NCI-H748 (cell line): Measurements from ENCODE around the gene CHAF1A.

Source experiments
- DNase-seq: peaks from one replicate; lab custom pipeline; 2025; ENCODE audit not compliant: unreplicated experiment; lab: John Stamatoyannopoulos, UW

Gene CHAF1A

DNA sequence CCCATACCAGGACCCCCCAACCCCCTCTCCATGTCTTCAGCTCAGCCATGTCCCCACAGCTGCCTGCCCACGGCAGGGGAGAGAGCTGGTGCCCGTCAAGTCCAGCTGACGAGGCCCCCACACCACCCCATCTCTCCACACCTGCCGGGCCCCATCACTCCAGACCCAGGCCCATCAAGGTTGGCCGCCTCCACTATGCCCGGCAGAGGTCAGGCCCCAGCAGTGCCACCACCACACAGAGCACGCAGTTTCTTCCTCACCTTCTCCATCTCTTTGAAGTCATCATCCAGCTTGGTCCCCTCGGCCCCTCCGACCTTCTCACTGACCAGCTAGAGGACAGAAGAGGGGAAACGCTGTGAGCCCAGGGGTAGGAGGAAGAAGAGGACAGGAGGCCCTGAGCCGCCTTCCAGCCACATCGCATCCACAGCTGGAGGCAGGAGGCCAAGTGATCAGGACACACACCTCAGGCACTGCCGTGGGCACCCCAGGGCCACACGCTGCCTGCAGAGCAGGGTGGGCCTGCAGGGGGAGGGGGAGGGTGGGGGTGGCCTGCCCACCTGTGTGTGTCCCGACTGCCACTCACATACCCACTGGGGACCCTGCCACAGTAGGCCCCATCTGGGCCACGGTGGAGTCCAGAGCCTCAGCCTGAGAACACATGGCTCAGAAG is 35.6 kb upstream of the CHAF1A start:
- DNase-seq, result no peak

DNA sequence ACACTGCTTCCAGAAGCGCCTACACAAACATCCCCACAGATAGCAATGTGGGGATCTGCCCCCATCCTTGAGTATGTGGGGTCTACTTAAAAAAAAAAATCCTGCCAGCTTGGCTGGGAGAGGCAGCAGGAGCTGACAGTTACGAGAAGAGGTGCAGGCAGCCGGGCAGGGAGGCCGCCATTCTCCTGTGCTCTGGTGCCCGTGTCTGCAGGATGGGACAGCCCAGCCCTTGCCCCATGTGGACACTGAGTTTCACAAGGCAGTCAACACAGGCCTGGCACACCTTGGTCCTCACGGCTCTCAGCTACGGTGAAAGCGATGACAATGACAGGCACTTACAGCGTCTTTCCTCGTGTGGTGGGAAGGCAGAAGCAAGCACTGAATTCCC is 35.1 kb upstream of the CHAF1A start:
- no peak for DNase-seq

DNA sequence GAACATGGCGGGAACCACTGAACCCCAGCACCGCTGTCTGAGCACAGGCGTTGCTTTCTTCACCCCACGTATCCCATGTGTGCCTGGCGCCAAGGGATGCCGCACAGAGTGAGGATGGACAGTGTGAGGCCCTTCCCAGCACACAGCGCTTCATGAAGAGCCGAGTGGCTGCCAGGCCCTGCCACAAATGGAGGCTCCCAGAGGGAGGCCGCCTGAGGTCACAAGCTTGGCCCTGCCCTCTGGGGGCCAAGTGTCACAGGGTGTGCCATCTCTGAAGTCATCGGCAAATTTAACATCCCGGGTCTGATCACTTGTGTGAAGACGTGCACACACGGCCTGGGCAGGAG is 34.7 kb upstream of the CHAF1A start:
- DNase-seq, result no peak

DNA sequence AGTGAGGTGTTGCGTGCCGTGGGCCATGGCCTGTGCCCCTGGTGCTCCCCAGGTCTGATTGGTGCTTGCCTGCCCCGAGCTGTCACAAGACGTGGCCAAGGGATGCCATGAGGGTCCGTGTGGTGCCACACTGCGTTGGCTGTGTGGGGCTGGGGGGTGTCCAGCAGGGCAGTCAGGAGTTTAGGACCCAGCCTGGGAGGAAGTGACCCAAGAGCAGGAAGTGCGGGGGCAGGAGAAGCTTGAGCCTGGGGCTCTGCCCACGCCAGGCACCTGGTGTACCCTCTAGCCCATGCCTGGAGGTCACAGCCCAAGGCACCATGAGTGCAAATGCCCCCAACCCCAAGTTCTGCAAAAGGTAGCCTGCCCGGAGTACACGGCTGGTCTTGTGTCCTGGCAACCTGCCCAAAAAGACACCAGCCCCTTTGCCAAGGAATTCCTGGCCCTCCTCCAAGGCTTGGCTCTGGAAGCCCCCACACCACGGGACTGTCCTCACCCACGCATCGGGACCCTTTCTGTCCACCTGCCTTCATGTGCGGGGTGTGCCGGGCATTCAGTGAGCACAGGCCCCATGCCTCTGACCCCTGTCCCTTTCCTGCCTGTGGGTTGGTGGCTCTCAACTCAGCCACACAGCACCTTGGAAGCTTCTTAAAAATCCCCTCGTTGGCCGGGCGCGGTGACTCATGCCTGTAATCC is 34.2 kb upstream of the CHAF1A start:
- DNase-seq, result no peak

DNA sequence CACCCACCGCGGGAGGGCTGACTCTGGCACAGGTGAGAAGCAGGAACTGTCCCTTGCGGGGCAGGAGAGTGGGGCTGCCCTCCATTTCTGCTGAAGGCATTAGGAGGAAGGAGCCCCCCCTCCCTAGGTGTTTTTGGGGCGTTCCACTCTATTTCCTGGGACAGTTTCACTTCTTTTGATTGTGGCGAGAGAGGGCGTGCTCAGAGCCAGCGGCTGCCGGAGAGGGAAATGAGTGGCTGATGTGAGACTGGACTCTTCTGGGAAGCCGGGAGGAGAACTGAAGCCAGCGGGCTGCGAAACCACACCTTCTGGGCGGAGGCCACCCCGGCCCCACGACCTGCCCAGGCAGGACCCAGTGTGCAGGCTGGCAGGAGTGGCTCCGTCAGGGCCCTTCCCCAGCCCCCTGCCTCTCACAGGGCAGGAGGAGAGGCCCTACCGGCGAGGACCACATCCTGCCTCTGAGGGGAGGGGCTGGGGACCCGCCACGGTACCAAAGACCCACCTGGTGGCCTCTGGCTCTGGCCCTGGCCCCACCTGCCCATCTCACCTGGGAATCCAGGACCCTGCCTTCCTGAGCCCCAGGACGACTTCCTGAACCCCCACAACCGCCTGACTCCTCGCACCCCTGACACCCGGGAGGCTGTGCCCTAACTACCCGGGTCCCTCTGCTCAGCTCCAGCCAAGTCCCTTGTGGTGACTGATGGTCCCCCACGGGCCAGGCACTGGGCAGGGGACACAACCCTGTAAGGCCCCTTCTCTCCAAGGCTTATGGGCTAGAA is 33.1 kb upstream of the CHAF1A start:
- no peak for DNase-seq

DNA sequence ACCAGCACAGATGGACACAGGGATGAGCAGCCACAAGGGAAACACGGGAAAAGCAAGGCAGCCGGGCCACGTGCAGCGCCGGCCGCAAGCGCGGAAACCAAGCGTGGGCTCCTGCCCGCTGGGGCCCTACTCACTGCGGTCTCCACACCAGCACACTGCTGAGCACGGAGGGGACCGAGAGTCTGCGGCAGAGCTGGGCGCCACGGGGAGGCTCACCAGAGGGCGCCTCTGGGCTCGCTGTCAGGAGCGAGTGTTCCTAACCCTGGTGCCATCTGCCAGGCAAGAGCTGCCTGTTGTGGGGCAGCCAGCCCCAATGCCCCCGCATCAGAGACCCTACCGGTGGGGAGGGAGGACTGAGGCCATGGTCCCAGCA is 32.6 kb upstream of the CHAF1A start:
- DNase-seq, result no peak

DNA sequence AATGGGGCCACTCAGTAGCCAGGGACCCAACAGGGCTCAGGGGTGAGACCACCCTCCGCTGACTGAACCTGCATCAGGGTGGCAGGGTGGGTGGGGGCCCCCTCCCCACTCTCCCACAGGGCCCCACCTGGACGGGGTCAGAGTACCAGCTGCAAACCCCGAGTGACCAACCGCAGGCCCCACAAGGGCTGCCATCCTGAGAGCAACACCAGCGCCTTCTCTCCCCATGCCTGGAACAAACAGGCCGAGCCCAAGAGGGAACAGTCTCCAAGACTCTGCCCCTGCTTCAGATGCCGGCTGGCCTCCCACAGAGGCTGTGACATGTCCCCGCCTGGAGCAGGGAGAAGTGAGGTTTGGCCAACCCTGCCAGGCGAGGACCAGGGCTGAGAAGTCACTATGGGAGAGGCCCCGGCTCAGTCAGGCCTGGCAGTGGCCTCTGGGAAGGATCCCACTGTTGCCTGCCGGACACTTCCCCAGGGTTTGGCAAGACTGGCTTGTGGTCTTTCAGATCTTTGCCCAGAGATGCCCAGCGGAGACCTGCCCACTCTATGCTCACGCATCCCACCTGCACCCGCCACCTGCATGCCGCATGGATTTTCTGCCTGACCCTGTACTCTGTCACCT is 31.9 kb upstream of the CHAF1A start:
- no peak for DNase-seq

DNA sequence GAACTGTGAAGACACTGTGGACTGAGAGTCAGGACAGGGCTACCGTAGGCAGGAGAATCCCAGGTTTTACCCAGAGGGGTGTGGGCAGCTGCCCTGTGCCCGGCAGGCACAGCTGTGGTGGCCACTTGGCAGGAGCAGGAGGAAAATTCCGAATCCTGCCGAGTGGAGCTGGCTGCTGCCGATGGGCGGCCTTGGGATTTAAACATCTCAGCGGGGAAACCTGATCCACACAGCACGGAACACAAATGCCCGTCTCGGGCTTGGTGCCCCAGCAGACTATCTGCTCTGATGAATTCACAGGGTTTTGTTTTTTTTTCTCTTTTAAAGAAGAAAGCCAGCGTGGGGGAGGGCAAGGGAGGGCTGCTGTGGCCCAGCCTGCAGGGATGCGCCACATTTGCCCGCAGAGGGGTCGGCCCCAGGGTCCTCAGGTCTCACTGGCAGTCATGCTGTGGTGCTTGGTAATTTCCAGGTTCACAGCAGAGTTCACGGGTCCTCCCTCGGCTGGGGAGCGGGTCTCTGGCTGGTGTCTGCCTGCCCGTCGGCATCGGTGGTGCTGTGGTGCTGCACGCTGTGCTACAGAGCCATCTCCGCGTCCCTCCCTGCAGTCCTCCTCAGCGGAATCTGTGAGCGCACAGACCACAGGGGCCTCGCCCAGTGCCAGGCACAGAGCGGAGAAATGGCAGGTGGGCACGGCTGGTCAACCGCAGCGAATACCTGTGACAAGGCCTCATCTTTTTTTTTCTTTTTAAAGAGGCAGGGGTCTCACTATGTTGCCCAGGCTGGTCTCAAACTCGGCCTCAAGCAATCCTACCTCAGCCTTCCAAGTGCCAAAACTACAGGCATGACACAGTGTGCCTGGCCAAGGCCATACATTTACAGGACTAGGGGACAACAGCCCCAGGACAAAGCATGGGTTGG is 30.9 kb upstream of the CHAF1A start:
- no peak for DNase-seq

DNA sequence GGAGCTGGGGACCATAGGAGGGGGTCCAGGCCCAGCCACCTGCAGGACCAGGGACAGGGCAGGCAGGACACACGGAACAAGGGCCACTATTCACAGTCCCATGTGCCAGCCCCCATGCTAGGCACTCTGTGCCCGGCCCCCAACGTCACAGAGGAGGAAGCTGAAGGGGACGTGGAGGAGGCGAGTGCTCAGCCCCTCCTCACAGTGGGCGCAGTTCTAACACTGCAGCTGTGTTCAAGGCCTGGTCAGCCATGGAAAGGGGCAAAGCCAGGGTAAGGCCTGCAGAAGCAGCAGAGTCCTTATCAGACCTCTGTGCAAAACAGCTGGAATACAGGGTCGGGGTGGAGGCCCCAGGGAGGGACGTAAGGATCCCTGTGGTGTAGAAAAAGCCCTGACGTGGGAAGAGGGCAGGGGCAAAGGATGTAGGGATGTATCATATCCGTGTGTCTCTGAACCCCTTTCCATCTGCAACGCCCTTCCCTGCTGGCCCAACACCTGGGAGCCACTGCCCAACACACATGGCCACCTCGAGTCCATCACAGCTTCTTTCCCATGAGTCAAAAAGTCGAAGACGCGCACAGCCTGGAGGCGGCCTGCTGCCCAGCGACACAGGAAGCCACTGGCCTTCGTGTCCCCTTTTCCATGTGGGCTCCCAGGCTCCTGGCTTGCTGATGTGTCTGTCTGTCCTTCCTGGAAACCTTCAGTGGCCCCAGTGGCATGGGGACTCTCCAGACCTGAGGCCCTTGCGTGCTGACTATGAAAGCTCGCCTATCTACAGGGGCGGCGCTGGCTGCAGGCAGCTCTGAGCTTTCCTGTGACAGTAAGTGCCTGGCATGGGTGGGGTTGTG is 30.1 kb upstream of the CHAF1A start:
- no peak for DNase-seq

DNA sequence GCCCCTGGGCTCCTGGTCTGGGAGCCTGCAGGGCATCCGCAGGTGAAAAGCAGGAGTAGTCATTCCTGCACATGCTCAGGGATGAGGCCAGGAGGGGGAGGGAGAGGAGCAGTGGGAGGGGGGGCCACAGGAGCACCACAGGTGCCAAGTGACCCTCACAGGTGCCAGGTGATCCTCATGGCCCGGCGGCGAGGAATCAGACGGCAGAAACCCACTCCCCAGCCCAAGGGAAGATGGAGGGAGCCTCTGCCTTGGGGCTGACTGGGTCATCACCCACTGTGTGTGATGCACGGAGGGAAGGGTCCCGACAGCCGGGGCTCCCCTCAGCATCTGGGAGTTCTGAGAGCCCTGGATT is 29.4 kb upstream of the CHAF1A start:
- no peak for DNase-seq

DNA sequence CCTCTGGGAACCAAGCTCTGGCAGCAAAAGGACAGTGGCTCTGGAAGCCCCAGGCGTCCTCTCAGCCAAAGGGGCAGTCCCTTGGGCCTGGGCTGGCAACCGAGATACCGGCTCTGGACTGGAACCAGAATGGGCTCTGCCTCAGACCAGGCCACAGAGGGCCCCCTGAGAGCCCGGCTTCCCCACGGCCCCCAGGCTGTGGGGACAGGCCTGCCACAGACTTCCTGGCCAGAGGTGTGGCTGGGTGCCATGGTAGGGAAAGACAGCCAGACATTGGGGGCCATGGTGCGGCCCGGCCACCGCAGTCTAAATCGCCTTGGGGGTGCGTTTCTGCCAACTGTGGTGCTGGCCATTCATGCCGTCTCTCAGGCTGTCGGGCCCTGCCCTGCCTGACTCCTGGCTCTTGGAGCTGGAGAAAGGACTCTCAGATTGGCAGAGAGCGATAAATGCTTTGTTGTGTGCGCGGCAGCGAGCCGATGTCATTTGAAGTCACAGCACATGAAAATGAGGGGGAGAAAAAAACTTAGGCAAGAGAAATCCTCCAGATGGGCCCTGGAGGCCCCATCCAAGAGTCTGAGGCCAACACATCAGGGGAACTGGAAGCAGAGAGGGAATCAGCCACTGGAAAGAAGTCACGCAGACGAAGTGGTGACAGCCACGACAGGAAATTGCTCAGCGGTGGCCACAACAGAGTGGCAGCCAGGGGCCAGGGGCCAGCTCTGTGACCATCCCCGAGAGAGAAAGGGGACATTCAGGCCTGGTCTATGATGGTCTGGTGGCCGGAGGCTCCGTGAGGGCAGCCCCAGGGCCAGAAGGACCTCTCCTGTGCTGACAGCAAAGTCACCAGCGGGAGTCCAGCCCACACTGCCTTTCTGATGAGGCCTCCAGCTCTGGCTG is 28.6 kb upstream of the CHAF1A start:
- no peak for DNase-seq

DNA sequence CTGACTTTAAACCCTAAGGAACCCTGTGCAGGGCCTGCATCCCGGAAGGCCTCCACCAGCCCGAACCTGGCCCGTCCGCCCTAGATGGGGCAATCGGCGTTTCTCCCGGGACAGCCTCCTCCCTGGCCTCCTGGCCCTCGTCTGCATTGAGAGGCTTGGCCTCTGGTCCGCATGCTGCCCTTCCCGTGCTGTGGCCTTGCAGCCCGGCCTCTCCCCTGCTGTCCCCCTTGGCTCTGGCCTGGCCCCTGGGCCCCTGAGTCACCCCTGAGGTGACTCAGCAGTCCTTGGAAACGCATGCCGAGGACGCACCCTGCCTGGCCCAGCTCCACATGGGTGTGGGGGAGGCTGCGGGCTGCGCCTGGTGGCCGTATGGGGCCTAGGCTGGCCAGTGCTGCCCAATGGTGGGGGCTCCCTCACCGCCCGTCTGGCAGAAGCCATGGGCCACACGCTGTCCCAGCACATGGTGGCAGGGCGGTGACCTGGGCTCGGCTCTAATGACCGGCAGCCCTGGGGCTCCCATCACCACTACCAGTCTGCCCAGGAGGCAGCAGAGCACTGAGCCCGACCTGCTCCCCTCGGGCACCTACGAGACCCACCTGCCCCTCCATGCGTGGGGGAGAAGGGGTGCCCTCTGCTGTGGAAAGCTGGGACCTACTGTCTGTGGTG is 27.8 kb upstream of the CHAF1A start:
- DNase-seq, result no peak

DNA sequence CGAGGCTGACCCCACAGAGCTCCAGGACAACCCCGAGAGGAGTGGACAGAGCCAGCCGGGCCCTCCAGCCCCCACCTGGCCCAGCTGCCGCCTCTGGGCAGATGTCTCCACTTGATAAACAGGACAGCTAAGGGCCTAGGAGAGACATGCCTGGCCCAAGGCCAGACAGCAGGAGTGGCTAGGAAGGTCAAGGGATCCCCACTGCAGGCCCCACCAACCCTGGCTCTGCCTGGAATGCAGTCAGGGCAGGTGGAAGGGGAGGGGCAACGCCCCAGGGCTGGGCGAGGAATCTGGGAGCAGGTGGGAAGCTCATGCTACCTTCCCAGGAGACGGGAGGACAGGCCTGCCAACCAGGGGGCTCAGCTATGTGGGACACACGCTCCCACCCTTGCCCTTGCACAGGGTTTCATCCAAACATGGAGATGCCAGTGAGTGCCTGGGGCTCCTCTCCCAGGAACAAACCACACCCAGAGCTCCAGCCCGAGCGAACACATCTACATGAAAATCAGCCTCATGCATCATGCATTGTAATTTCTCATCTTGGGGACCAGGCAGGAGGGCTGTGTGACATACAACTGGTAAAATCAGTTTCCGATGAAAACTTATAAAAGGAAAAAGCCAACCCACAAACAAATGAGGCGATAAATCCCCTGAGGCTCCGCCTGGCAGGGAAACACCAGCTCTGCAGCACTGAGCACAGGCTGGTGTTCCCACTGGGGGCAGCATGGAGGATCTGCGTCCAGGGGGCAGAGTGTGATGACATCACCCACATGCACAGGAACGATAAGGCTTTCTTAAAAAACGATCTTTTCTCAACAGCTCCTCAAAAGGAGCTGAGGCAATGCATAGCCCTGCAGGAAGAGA is 27.0 kb upstream of the CHAF1A start:
- no peak for DNase-seq

DNA sequence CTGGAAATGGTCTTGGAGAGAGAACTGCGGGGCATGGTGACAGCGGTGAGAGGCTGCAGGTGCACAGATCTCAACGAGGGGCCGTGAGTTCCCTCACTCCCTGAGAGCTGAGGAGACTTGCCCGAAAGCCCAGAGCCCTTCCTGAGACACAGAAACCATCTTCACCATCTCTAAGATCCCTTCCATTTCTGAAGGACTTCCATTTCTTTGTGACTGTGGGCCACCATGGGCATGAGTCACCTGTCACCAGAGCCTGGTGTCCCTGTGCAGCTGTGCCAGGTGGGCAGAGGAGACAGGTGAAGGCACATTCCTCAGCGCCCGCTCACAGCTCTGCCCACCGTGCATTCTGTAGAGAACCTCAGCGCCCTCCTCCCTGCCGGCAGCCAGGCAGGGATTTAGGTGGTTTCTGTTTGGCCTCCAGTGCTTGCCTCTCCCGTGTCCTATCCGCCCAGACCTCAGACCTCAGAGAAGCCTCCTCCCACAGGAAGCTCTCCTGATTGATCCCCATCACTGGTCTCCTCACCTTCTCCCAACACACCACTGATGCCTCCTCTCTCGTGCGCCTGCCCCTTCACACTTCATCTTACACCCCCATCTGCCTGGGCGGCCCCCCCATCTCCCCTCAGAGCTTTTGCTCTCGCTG is 26.3 kb upstream of the CHAF1A start:
- DNase-seq, result no peak

DNA sequence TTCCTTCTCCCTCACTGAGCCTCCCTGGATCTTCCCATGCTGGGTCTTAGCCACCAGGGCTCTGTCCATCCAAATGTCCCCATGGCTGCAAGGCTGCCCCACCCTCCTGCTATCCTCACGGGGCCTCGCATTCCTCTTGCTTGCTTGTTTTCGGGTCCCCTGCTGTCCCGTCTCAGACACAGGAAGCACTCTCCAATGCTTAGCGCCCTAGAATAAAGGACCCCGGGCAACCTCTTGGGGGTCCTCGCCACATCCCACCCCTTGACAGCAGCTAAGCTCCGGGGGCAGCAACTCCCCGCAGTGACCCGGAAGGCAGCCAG is 25.8 kb upstream of the CHAF1A start:
- DNase-seq, result no peak

DNA sequence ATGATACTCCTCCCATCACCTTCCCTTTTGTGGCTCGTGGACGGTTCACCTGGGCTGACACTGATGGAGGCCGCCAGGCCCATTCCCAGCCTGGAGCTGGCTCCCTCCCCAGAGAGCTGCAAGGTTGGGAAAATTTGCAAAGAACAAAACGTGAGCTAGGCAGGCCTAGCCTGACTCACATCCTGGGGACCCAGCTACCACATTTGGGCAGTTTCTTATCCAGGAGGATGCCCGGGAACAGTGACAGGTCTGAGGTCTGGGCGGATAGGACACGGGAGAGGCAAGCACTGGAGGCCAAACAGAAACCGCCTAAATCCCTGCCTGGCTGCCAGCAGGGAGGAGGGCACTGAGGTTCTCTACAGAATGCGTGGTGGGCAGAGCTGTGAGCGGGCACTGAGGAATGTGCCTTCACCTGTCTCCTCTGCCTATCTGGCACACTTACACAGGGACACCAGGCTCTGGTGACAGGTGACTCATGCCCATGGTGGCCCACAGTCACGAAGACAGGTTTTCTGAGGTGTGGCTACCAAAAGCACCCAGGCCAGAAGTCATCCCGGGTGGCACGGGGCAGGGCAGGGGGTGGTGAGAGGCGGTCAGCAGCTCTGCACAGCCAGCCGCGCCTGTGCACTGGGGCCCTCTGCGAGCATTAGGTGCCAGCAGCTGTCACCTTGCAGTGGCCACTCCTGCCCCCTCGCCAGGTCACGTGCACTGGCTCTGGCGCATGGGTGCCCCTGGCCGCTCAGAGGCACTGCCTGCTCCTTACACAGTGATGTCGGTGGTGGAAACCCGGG is 25.3 kb upstream of the CHAF1A start:
- DNase-seq, result no peak

DNA sequence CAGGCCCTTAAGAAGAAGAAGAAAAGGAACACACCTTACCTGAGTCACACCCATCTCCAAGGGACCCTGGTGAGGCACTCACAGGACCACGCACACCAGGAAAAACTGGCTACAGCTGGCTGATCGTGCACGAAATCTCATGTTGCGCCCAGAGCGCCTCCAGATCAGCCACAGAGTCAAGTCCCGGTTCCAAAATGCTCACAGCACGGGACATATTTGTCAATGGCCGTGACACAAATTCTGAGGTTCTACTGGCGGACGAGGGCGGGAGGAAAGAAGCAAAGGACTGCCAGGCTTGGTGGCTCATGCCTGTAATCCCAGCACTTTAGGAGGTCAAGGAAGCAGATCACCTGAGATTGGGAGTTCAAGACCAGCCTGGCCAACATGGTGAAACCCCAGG is 23.6 kb upstream of the CHAF1A start:
- DNase-seq, result no peak
